Embryonic facial prominence (tissue), 1 donor: ENCODE measurements around the gene INO80E.

Source experiments
- DNase-seq: peaks from one replicate; pipeline ENCODE4 v3.0.0-alpha.2; 2016; ENCODE audit errors: extremely low spot score

Gene INO80E

GRCh38 chr16:29975811-29976511 is 20.1 kb upstream of the INO80E start:
- no peak for DNase-seq

- no peak for DNase-seq
Measured at GRCh38 chr16:29977063-29977825, 18.8 kb upstream of the INO80E start.

- DNase-seq, result no peak
Measured at GRCh38 chr16:29978081-29978480, 18.0 kb upstream of the INO80E start.

- no peak for DNase-seq
Measured at GRCh38 chr16:29978564-29979270, 17.3 kb upstream of the INO80E start.

- no peak for DNase-seq
Measured at GRCh38 chr16:29982560-29983419, 13.3 kb upstream of the INO80E start.

GRCh38 chr16:29983420-29984136 is 12.5 kb upstream of the INO80E start:
- DNase-seq, result no peak

GRCh38 chr16:29984137-29984763 is 11.8 kb upstream of the INO80E start:
- no peak for DNase-seq

GRCh38 chr16:29984764-29985147 is 11.3 kb upstream of the INO80E start:
- no peak for DNase-seq

GRCh38 chr16:29985271-29985811 is 10.7 kb upstream of the INO80E start:
- DNase-seq, result no peak

- DNase-seq, result no peak
Measured at GRCh38 chr16:29986231-29986630, 9.8 kb upstream of the INO80E start.

- DNase-seq, result no peak
Measured at GRCh38 chr16:29986931-29987330, 9.1 kb upstream of the INO80E start.

GRCh38 chr16:29987371-29988085 is 8.5 kb upstream of the INO80E start:
- DNase-seq, result no peak

GRCh38 chr16:29988346-29989075 is 7.5 kb upstream of the INO80E start:
- no peak for DNase-seq

- DNase-seq, result no peak
Measured at GRCh38 chr16:29989111-29989858, 6.8 kb upstream of the INO80E start.

- no peak for DNase-seq
Measured at GRCh38 chr16:29990034-29990433, 6.0 kb upstream of the INO80E start.

- no peak for DNase-seq
Measured at GRCh38 chr16:29990883-29991570, 5.0 kb upstream of the INO80E start.

GRCh38 chr16:29991571-29991904 is 4.5 kb upstream of the INO80E start:
- no peak for DNase-seq
